IPS-18c (cell line): ENCODE measurements around the gene CIART.

Source experiments
- H3K4me3 ChIP-seq: 2 replicates; pipeline ENCODE4 v1.7.0; 2013; ENCODE audit warnings: low read depth, mild to moderate bottlenecking, low read length, moderate library complexity; ENCODE audit not compliant: insufficient read depth
- H3K9me3 ChIP-seq: one replicate; pipeline ENCODE4 v1.6.1; 2013; ENCODE audit warnings: mild to moderate bottlenecking, low read length, moderate library complexity; ENCODE audit not compliant: control insufficient read depth, insufficient read depth

Gene CIART

DNA sequence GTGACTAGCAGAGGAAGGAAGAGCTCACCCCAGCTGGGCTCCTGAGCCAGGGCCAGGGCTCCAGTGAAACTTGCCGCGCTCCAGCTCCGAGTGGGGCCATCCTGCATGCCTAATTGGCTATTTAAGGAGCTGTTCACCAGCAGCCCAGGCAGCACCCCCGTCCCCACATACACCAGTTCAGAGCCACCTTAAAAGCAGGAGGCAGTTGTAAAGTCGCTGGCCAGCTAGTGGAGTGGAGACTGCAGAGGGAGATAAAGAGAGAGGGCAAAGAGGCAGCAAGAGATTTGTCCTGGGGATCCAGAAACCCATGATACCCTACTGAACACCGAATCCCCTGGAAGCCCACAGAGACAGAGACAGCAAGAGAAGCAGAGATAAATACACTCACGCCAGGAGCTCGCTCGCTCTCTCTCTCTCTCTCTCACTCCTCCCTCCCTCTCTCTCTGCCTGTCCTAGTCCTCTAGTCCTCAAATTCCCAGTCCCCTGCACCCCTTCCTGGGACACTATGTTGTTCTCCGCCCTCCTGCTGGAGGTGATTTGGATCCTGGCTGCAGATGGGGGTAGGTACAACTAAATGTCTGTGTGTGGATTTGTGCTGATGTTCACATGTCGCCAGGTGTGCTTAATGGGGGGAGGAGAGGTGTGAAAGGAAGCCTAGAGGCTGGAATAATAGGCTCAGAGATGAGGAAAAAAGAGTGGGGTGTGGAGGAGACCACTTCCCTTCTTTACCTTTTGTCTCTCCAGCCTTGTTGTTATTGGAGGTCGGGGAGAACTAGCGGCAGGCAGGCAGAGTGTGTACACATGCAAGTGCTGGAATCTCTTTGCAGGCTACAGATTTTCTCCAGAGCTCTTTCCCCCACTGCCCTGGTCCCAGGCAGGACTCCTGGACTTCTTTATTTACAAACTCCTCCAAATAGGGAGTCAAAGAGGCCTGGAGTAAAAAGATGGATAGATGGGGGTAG lies 24.4 kb upstream of the CIART start, which contains the start of gene CA14:
CA14 (plus strand) TSS at position 151 of the 962 bp plus-strand sequence; CDS start at position 506, 355 bp downstream.
- Histone ChIP-seq H3K4me3 (peak within 1 kb of the TSS; percentile 64), H3K9me3 (no peaks in the 10 kb centered on the region)

DNA sequence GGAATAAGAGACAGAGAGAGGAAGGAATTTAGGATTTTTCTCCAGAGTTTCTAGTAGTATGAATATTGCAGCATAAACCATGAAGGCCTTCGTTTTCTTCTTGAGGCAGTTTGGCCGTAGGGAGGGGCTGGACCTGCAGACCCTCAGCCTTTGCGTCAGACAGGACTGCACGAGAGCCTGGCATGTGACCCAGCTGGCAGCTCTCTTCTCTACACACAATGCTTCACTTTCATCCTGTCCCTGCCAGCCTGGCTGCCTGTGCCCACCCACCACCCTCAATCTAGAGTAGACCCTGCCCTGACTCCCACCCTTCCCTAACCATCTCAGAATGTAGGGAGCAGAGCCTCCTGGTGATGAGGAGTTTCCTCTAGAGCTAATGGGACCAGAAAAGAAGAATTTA lies 23.1 kb upstream of the CIART start:
- H3K4me3 ChIP-seq, result peak overlapping the region; percentile 64
- no peaks in the 10 kb centered on the region for H3K9me3 ChIP-seq

DNA sequence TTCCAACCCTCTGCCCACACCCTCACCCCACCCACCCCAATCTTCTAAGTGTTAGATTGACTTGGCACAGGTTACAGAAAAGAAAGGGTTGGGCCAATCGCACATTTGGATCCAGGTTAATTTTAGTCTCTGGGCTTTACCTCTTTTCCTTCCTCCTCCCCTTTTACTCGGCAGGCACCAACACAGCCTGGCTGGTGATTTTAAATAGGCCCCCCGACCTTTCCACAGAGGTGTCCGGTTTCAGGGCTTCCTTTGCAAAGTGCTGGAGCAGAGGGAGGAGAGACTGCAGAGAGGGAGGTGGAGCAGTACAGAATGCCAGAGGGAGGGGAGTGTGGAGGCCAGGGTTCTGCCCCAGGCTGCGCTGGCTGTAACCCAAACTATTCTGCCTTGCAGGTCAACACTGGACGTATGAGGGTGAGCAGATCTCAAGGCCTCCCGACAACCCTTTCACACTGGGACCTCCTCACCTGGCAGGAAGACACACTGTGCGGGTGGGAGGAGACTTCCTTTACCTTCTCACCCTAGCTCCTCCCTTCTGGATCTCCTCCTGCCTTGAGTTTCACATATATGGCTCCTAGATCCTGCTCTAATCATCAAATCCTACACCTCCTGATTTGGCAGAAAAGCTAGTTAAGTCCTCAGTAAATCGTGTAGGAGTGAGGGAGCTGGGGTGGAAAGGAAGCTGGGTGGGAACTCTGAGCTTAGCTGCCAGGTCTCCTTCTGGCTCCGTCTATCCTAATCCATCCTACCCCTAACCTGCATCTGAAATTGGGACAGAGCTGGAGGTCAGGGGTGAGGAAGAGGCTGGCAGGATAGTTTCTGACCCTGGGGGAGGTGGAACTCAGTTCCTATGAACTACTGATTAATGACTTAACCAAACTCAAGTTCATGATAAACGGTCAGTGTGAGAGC lies 22.3 kb upstream of the CIART start:
- Histone ChIP-seq H3K9me3 (no peaks in the 10 kb centered on the region), H3K4me3 (peak overlapping the region; percentile 64)

DNA sequence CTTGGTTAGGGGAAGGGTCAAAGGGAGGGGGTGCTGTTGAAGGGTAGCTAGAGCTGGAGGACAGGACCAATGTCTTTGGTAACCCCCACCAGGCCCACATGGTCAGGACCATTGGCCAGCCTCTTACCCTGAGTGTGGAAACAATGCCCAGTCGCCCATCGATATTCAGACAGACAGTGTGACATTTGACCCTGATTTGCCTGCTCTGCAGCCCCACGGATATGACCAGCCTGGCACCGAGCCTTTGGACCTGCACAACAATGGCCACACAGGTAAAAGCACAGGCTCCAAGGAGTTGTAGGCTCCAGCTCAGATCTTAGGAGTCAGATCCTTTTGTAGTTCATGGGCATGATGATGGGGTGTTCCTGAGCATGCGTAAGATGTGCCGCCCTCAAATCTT lies 21.0 kb upstream of the CIART start:
- Histone ChIP-seq H3K4me3 (no peak overlapping the region), H3K9me3 (no peaks in the 10 kb centered on the region)

DNA sequence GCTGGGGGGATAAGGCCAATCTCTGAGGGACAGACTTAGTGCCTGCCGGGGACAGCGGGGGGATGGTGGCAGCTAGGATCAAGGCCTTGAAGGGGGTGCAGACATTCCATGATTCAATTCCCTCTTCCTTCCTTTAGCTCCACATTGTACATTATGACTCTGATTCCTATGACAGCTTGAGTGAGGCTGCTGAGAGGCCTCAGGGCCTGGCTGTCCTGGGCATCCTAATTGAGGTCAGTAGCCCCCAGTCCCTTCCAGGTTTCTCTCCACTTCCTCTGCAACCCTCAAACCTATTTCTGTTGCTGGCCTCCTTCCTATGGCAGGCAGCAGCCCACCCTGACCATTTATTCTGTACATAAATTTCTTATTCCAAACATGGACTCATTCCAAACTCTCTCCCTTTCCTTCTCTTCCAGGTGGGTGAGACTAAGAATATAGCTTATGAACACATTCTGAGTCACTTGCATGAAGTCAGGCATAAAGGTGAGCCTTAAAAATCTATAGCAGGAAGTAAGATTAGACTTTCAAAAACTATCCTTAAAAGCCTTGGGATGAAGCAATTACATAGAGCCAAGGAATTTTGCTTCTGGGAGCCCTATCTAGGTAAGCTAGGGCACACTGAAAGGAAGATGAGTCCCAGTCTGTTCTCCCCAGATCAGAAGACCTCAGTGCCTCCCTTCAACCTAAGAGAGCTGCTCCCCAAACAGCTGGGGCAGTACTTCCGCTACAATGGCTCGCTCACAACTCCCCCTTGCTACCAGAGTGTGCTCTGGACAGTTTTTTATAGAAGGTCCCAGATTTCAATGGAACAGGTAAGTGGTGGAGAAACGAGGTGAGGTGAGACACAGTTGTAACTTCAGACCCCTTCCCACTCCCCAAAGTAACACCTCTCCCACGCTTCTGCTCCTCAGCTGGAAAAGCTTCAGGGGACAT lies 19.7 kb upstream of the CIART start:
- no peaks in the 10 kb centered on the region for H3K9me3 ChIP-seq
- H3K4me3 ChIP-seq, result no peak overlapping the region

DNA sequence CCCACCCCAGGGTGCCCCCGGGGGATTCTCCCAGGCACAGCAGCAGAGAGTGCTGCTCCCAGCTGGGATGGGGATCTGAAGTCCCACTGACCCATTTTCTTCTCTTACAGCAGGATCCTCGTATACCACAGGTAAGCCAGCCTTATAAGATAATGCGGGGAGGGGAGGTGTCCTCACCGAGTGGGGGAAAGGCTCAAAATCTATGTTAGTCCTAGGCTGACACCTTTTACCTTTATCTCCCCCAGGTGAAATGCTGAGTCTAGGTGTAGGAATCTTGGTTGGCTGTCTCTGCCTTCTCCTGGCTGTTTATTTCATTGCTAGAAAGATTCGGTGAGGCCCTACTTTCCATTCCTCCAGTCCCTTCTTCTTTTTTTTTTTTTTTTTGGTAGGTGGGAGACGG lies 18.8 kb upstream of the CIART start:
- Histone ChIP-seq H3K9me3 (no peaks in the 10 kb centered on the region), H3K4me3 (no peak overlapping the region)

DNA sequence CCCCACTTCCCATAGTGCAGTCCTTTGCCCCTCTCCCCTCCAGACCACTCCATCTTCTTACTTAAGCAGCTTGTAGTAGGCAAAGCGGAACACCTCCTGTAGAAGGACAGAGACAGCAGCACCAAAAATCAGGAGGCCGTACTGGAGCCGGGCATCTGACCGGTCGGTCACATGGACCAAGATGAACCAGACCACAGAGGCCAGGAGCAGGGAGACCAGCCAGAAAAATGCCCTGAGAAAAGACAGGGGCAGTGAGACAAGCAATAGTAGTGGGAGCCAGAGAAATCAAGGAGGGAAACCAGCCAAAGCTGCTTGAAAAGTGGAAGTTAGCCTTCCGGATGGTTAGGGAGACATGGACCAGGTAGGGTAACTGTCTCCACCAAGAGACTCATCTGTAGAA lies 14.5 kb upstream of the CIART start:
- Histone ChIP-seq H3K4me3 (peak overlapping the region; percentile 98), H3K9me3 (no peaks in the 10 kb centered on the region)

DNA sequence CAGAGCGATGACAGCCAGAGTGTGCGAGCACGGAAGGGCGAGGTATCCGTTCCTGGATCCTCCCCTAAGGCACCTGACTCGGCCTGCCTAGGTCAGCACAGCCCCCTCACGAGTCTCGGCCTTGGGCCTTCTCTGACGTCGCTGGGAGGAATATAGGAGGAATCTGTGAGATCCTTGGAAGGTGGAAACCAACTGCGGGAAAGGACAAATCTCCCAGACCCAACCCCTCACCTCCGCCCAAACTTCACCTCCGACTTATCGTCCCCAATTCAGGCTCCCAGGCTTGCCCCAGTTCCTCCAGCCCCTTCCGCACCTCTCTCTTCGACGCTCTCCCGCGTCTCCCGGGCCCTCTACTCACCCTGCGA lies 14.0 kb upstream of the CIART start:
- H3K9me3 ChIP-seq, result no peaks in the 10 kb centered on the region

DNA sequence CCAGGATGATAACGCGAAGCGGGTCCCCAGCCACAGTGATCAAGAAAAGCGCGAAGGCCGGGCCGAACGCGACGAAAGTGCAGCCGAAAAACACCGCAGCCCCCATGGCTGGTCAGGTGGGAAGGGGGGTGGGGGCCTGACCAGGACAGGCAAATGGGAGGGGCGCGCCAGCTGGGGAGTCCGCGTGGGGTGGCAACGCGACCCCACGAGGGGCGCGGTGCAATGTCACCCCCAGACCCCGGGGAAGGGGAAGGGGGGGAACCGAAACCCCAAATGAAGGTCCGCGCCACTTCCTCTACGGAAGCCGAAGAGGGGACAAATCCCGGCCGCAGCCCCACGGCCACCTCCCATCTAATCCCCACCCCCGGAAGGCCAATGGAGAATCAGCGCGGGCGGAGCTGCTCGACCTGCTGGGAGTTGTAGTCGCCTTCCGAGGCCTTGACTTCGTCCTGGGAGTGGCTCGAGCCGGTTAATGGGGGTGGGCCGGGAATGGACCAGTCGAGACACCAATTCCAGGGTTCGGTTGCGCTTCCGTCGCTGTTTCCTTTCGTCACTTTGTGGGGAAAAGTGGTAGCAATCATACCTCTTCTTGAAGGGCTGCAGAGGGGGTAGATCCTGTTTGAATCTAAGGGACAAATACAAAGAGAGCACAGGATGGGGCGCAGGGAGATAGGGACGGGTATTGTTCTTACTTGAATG lies 13.5 kb upstream of the CIART start, which contains the start of gene APH1A:
APH1A (minus strand) TSS at position 312 of the 699 bp plus-strand sequence; CDS start at position 106, 206 bp downstream.
- H3K9me3 ChIP-seq, result no peaks in the 10 kb centered on the region

More for the DNA sequence above, 14.0 kb upstream of the CIART start:
- peak overlapping the region; percentile 98 for H3K4me3 ChIP-seq

DNA sequence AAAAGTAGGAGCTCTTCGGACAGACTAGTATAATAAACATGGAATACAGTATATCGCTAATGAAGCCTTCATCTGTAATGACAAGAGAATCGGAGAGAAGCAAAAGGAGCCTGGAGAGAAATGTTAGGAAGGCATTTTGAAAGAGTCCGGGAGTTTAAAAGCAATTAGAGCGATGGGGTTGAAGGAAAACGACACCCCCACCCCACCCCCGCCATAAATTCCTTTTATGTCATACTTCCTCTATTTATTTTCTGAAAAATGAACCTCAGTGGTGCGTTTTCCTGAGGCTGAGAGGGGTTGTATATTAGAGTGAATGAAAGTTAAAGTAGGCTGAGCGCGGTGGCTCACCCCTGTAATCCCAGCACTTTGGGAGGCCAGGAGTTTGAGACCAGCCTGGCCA lies 12.9 kb upstream of the CIART start:
- Histone ChIP-seq H3K9me3 (no peaks in the 10 kb centered on the region), H3K4me3 (peak overlapping the region; percentile 45; the same call in 1 of the 2 replicates)

More for the DNA sequence above, 13.5 kb upstream of the CIART start, which contains the start of gene APH1A:
- peak within 1 kb of the TSS; percentile 98 for H3K4me3 ChIP-seq

DNA sequence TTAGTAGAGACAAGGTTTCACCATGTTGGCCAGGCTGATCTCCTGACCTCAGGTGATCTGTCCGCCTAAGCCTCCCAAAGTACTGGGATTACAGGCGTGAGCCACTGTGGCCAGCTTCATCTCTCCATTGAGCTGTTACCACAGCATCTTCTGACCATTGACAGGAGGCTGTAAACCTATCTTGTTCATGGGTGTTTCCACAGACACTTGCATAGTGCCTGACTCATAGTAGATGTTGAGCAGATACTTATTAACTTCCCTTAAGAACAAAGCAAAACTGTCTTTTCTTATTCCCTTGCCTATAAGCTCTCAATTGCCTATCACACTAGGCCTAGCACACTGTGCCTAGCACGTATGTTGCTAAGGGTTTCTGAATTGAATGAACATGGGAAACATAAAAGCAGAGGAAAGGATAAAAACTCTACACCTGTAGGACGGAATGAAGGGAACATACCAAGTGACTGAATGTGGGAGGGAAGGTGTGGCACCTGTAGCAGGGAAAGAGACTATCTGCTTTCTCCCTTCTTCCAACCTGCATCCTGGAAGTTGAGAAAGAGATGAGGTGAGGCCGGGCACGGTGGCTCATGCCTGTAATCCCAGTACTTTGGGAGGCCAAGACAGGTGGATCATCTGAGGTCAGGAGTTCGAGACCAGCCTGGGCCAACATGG lies 10.9 kb upstream of the CIART start:
- Histone ChIP-seq H3K4me3 (no peak overlapping the region), H3K9me3 (no peaks in the 10 kb centered on the region)

DNA sequence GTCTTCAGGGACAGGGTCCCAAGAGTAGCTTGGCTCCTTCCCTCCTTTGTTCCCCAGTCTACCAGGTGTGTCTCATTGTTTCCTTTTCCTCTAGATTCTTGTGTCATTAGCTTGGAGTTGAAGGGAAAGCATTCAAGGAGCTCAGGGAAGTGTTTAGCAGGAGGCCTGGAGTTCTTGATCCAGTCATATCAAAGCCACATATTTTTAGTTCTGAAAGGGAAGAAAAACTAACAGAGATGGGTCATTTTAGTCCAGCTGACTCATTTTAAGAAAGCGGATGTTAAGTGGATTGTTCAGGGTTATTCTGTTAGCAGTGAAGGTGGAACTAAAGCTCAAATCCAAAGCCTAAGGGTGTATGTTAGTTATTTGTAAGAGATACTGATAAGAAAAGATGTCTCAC lies 9.0 kb upstream of the CIART start:
- Histone ChIP-seq H3K9me3 (no peaks in the 10 kb centered on the region), H3K4me3 (no peak overlapping the region)

DNA sequence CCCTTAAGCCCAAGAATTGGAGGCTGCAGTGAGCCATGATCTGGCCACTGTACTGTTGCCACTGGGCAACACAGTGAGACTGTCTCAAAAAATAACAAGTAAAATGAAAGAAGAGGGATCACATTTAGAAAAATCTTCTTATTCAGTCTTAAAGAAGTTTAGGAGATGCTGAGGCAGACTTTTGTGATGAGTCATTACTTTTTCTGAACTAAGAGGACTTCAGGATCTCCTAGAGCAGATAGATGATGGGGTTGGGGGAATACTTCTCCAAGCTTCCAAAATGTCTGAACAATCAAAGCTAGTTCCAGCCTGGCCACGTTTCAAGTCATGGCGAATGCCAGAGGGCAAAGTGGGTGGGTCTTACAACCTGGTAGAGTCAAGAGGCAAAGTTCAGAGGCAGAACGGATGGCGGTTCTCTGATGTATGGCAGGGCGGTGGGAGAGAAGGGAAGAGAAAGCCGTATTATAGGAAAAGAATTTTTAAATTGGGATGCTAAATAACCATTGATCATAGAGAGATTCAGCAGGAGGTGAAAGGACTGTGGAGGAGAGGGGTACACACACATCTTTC lies 2.1 kb upstream of the CIART start:
- Histone ChIP-seq H3K9me3 (no peaks in the 10 kb centered on the region), H3K4me3 (no peak overlapping the region)

DNA sequence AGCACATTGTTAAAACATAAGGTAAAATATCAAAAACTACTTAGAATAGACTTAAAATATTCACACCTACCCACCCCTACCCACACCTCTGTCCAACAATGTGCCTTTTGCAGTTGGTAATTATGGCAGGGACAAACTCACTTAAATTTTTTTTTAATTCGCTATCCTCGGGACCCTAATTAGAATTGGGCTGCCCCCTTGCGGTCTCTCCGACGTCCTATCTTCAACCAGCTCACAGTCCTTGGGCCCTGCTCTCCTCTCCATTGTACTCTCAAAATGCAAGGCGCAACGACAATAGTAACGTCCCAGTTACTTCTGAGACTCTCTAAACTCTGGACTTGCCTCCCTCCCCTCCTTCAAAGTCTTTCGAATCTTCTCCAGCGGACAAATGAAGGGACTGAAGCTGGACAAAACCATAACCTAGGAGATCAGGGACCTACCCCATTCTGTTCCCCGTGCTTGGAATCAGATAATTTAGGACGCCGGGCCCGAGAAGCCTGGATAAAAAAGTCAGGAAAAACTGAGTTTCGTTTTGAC lies 1.1 kb upstream of the CIART start:
- H3K9me3 ChIP-seq, result no peaks in the 10 kb centered on the region
- peak overlapping the region; percentile 65 for H3K4me3 ChIP-seq

DNA sequence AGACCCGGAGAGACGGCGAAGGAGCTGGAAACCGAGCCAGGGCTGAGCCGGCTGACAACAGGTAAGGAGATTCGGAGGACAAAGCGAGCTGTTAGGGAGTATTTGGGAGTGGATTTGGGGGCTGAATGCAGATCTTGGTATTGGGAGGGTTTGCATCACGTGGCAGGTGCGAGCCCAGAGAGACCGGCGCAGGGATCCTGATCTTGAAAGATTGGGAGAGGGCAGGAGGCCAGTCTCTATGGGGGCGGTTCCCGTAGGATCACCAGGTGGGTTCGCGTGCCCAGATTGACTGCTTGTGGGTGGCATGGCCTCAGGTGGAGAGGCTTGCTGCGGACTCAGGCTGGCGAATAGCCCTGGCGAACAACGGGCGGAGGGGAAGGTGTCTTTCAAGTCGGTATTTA lies 204 bp downstream of the CIART start:
- Histone ChIP-seq H3K9me3 (no peaks in the 10 kb centered on the region), H3K4me3 (peak overlapping the region; percentile 68)
